Astrocyte of the cerebellum (primary cell): ENCODE measurements around the gene PTK6.

Experiments used
- DNase-seq: peaks from one replicate; pipeline ENCODE4 v3.0.0-alpha.2; 2011; ENCODE audit warnings: low read depth
- H3K4me3 ChIP-seq: 2 replicates; pipeline ENCODE4 v1.5.1; 2011; ENCODE audit warnings: mild to moderate bottlenecking, low read depth, low read length, moderate library complexity
- CTCF ChIP-seq: IDR thresholded peaks from 2 replicates; pipeline ENCODE4 v1.5.1; 2012; ENCODE audit warnings: low read length, low read depth, moderate library complexity, mild to moderate bottlenecking; ENCODE audit errors: missing control alignments
- in situ Hi-C: cut with HindIII; loops from 2 replicates; pipeline ENCODE4 v1.10.0; 2017; ENCODE audit warnings: low sequenced_read_pairs

PTK6 gene

GRCh38 chr20:63495167-63495720, 41.9 kb downstream of the PTK6 start:
- TF ChIP-seq CTCF: no peak
- H3K4me3 ChIP-seq: no peak overlapping the region
- no peak for DNase-seq
- in situ Hi-C loops: no loop called here

DNA sequence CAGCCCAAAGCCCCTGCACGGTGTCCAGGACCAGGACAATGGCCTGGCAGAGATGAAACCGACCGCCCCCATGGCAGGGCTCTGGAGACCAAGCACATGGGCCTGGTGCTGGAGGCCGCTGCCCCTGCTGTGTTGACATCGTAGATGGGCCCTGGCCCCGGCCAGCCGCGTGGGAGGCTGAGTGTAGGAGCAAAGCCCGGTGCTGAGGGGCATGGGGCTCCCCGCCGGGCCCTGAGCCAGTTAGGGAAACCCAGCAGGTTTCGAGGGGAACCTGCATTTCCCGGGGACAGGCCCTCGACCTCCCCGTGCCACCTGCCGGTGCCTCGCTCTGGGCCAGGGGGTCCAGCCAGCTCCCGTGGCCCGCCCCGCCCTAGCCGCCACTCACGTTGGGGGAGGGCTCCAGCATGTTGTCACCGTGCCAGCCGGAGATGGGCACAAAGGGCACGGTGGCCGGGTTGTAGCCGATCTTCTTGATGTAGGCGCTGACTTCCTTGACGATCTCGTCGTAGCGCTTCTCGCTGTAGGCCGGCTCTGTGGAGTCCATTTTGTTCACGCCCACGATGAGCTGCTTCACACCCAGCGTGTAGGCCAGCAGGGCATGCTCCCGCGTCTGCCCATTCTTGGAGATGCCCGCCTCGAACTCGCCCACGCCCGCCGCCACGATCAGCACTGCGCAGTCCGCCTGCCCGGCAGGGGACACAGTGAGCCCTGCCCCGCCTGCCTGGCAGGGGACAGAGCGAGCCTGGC, 42.6 kb downstream of the PTK6 start:
- TF ChIP-seq CTCF: no peak
- H3K4me3 ChIP-seq: no peak overlapping the region
- in situ Hi-C loops: no loop called here
- DNase-seq: no peak

GRCh38 chr20:63494084-63494419, 43.1 kb downstream of the PTK6 start:
- in situ Hi-C loops: no loop called here
- TF ChIP-seq CTCF: no peak
- DNase-seq: no peak
- H3K4me3 ChIP-seq: no peak overlapping the region

DNA sequence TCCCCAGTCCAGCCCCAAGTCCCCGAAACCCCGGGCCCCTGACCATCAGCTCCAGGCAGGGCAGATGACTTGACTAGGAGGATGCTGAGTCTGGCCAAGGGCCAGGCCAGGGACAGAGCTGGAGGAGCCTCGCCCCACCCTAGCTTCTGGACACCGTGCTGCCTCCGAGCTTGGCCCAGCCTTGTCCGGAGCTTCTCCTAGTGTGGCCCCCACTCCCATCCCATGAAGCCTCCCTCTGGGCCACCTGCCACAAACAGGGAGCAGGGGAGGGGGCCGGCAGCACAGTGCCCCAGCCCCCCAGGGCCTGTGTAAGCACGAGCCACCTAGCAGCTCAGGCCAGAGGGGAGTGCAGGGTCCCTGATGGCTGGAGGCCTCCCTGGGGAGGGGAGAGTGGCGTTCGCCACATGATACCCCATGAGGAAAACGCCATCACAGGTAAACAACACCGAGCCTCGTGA, 43.6 kb downstream of the PTK6 start:
- in situ Hi-C loops: no loop called here
- DNase-seq: no peak
- no peak for TF ChIP-seq CTCF
- no peak overlapping the region for H3K4me3 ChIP-seq

DNA sequence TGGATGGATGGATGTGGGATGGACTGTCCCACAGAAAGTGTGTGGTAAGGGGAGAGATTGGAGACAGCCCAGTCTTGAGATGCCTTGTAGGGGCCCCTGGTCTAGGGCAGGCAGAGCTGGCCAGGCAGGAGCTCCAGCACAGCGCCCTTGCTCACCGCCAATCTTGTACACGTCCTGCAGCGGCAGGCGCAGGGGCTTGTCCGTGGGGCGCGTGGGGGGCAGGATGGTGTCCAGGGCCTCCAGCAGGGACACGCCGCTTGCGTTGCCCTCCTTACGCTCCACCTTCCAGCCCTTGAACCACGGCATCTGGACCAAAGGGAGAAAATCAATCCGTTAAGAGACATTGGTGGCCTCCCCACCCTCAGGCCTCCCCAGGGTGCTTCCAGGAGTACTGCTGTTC, 44.2 kb downstream of the PTK6 start:
- no peak for TF ChIP-seq CTCF
- in situ Hi-C loops: no loop called here
- DNase-seq: no peak
- no peak overlapping the region for H3K4me3 ChIP-seq

GRCh38 chr20:63492518-63492917, 44.7 kb downstream of the PTK6 start:
- in situ Hi-C loops: no loop called here
- H3K4me3 ChIP-seq: no peak overlapping the region
- no peak for TF ChIP-seq CTCF
- no peak for DNase-seq
